ENCODE measurements around the gene CHRNA9. TPM values are rescaled to one million over a fixed set of nuclear protein-coding genes. Genes with fewer than 3 reads are reported as not detected.
A peak's percentile ranks its signal among the peaks of the same experiment; 100 is the strongest.

Gene CHRNA9
- total RNA-seq, 1 donor from 2014 or later = 2.8 TPM

GRCh38 chr4:40327340-40327739, 7.8 kb upstream of the CHRNA9 start:
- Histone ChIP-seq H4K20me1 (ENCODE audit: insufficient read depth, low read length) (no peaks in the 10 kb centered on the region), H3K79me2 (ENCODE audit: insufficient read depth, low read length) (no peaks in the 10 kb centered on the region), H3K4me3 (ENCODE audit: insufficient read depth, low read depth, low read length) (no peak overlapping the region), H3K27ac (ENCODE audit: low read depth, low read length) (no peak overlapping the region), H3K9ac (ENCODE audit: low read length) (no peak overlapping the region), H3K27me3 (ENCODE audit: insufficient read depth, low read length) (no peaks in the 10 kb centered on the region), H3K4me2 (ENCODE audit: low read length) (no peak overlapping the region), H2AFZ (ENCODE audit: low read depth, low read length) (no peak overlapping the region), H3K36me3 (ENCODE audit: insufficient read depth, low read length) (no peaks in the 10 kb centered on the region), H3K9me3 (ENCODE audit: insufficient read depth, low read depth, low read length) (no peaks in the 10 kb centered on the region), H3K4me1 (ENCODE audit: insufficient read depth, low read length) (no peaks in the 10 kb centered on the region)
- H3K27me3 Mint-ChIP-seq (ENCODE audit: low read depth, unreplicated experiment) = peaks cover 10% of the 10 kb centered on the region
- H3K36me3 Mint-ChIP-seq (ENCODE audit: low read depth, unreplicated experiment) = no peaks in the 10 kb centered on the region
- no peak overlapping the region for H3K4me3 Mint-ChIP-seq (ENCODE audit: unreplicated experiment)
- H3K9me3 Mint-ChIP-seq (ENCODE audit: unreplicated experiment) = no peaks in the 10 kb centered on the region
- FAIRE-seq = no peak
- TF ChIP-seq, protein P1, sequence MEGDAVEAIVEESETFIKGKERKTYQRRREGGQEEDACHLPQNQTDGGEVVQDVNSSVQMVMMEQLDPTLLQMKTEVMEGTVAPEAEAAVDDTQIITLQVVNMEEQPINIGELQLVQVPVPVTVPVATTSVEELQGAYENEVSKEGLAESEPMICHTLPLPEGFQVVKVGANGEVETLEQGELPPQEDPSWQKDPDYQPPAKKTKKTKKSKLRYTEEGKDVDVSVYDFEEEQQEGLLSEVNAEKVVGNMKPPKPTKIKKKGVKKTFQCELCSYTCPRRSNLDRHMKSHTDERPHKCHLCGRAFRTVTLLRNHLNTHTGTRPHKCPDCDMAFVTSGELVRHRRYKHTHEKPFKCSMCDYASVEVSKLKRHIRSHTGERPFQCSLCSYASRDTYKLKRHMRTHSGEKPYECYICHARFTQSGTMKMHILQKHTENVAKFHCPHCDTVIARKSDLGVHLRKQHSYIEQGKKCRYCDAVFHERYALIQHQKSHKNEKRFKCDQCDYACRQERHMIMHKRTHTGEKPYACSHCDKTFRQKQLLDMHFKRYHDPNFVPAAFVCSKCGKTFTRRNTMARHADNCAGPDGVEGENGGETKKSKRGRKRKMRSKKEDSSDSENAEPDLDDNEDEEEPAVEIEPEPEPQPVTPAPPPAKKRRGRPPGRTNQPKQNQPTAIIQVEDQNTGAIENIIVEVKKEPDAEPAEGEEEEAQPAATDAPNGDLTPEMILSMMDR (IDR thresholded peaks at IDR 0.05; ENCODE audit: insufficient read depth, low read depth, low read length) = no peak
- TF ChIP-seq EZH2 (IDR thresholded peaks at IDR 0.05; ENCODE audit: insufficient read depth, low read length) = no peak
- no peaks in the 10 kb centered on the region for H3K4me1 Mint-ChIP-seq (ENCODE audit: low read depth, unreplicated experiment)
- H3K27ac Mint-ChIP-seq (ENCODE audit: unreplicated experiment) = no peak overlapping the region
- no peak for DNase-seq (ENCODE audit: low read depth)

DNA sequence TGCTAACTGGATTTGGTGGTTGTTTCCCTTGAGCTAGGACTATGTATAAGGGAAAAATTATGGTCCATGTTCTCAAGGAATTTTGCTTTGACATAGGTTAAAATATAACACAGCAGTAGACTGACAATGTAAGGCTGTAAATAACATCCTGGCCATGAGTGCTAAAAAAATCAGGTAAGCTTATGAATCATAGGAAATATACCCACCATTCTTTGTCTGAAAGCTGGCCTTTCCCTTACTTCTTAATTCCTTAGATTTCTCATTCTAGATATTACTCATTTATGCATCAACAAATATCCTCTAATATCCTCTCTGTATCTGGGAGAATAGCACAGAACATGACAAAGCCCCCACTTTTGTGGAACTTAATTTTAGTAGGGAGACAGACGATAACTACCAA, 6.8 kb upstream of the CHRNA9 start:
- Histone ChIP-seq H4K20me1 (ENCODE audit: insufficient read depth, low read length) (no peaks in the 10 kb centered on the region), H3K79me2 (ENCODE audit: insufficient read depth, low read length) (no peaks in the 10 kb centered on the region), H3K4me2 (ENCODE audit: low read length) (no peak overlapping the region), H3K9ac (ENCODE audit: low read length) (no peak overlapping the region), H3K4me1 (ENCODE audit: insufficient read depth, low read length) (no peaks in the 10 kb centered on the region), H3K27me3 (ENCODE audit: insufficient read depth, low read length) (no peaks in the 10 kb centered on the region), H3K9me3 (ENCODE audit: insufficient read depth, low read depth, low read length) (no peaks in the 10 kb centered on the region), H3K27ac (ENCODE audit: low read depth, low read length) (no peak overlapping the region), H3K36me3 (ENCODE audit: insufficient read depth, low read length) (no peaks in the 10 kb centered on the region), H3K4me3 (ENCODE audit: insufficient read depth, low read depth, low read length) (no peak overlapping the region), H2AFZ (ENCODE audit: low read depth, low read length) (no peak overlapping the region)
- Mint-ChIP-seq H3K36me3 (ENCODE audit: low read depth, unreplicated experiment) (no peaks in the 10 kb centered on the region), H3K9me3 (ENCODE audit: unreplicated experiment) (no peaks in the 10 kb centered on the region), H3K4me1 (ENCODE audit: low read depth, unreplicated experiment) (no peaks in the 10 kb centered on the region), H3K27me3 (ENCODE audit: low read depth, unreplicated experiment) (peaks cover 10% of the 10 kb centered on the region), H3K27ac (ENCODE audit: unreplicated experiment) (no peak overlapping the region), H3K4me3 (ENCODE audit: unreplicated experiment) (no peak overlapping the region)
- FAIRE-seq = peak; percentile 26
- no peak for TF ChIP-seq EZH2 (IDR thresholded peaks at IDR 0.05; ENCODE audit: insufficient read depth, low read length)
- TF ChIP-seq, protein P1 (IDR thresholded peaks at IDR 0.05; ENCODE audit: insufficient read depth, low read depth, low read length) = no peak
- no peak for DNase-seq (ENCODE audit: low read depth)

- Mint-ChIP-seq H3K27me3 (ENCODE audit: low read depth, unreplicated experiment) (peaks cover 10% of the 10 kb centered on the region), H3K9me3 (ENCODE audit: unreplicated experiment) (no peaks in the 10 kb centered on the region), H3K36me3 (ENCODE audit: low read depth, unreplicated experiment) (no peaks in the 10 kb centered on the region), H3K4me1 (ENCODE audit: low read depth, unreplicated experiment) (peaks cover 14% of the 10 kb centered on the region), H3K4me3 (ENCODE audit: unreplicated experiment) (no peak overlapping the region), H3K27ac (ENCODE audit: unreplicated experiment) (no peak overlapping the region)
- Histone ChIP-seq H3K79me2 (ENCODE audit: insufficient read depth, low read length) (no peaks in the 10 kb centered on the region), H3K27ac (ENCODE audit: low read depth, low read length) (no peak overlapping the region), H3K9ac (ENCODE audit: low read length) (no peak overlapping the region), H2AFZ (ENCODE audit: low read depth, low read length) (no peak overlapping the region), H3K36me3 (ENCODE audit: insufficient read depth, low read length) (no peaks in the 10 kb centered on the region), H3K4me2 (ENCODE audit: low read length) (no peak overlapping the region), H3K4me3 (ENCODE audit: insufficient read depth, low read depth, low read length) (no peak overlapping the region), H3K4me1 (ENCODE audit: insufficient read depth, low read length) (peaks cover 13% of the 10 kb centered on the region), H3K9me3 (ENCODE audit: insufficient read depth, low read depth, low read length) (no peaks in the 10 kb centered on the region), H4K20me1 (ENCODE audit: insufficient read depth, low read length) (no peaks in the 10 kb centered on the region), H3K27me3 (ENCODE audit: insufficient read depth, low read length) (no peaks in the 10 kb centered on the region)
- FAIRE-seq (no peak), DNase-seq (ENCODE audit: low read depth) (no peak)
- TF ChIP-seq, protein P1 (IDR thresholded peaks at IDR 0.05; ENCODE audit: insufficient read depth, low read depth, low read length) = no peak
- TF ChIP-seq EZH2 (IDR thresholded peaks at IDR 0.05; ENCODE audit: insufficient read depth, low read length) = no peak
Measured at GRCh38 chr4:40329805-40330204, 5.3 kb upstream of the CHRNA9 start.

Data from astrocyte (in vitro differentiated cells and primary cell).